Transverse colon (tissue), 4 donors: Measurements from ENCODE around the gene VAPA. TPM values are rescaled to one million over a fixed set of nuclear protein-coding genes. Genes with fewer than 3 reads are reported as not detected.

Experiments
- DNase-seq: peaks from one replicate; pipeline ENCODE4 v3.0.0-alpha.2; 2019
- H3K27ac ChIP-seq, 4 donors: fragments of 200-600 bp; sonication (generic); 2 replicates each; pipeline ENCODE4 v1.5.1; 2016 to 2018; ENCODE audit warnings: inconsistent platforms in 4 of 4
- H3K27me3 ChIP-seq: fragments of 200-600 bp; sonication (generic); 2 replicates; pipeline ENCODE4 v1.5.1; 2017; ENCODE audit warnings: inconsistent platforms
- H3K36me3 ChIP-seq, 4 donors: fragments of 200-600 bp; sonication (generic); 2 replicates each; pipeline ENCODE4 v1.5.1; 2017 to 2019; ENCODE audit warnings: inconsistent platforms in 4 of 4
- H3K4me1 ChIP-seq, 4 donors: fragments of 200-600 bp; sonication (generic); 2 replicates each; pipeline ENCODE4 v1.5.1; 2017 to 2020; ENCODE audit warnings: inconsistent platforms in 4 of 4
- H3K4me3 ChIP-seq, 4 donors: fragments of 200-600 bp; sonication (generic); 1 replicate in 1 of 4; 2 replicates in 3 of 4; pipeline versions ENCODE4 v1.5.1 to v1.6.1; 2017 to 2019; ENCODE audit warnings: inconsistent platforms in 4 of 4
- H3K9me3 ChIP-seq, 2 donors: fragments of 200-600 bp; sonication (generic); 2 replicates each; pipeline ENCODE4 v1.5.1; 2017 to 2019; ENCODE audit warnings: inconsistent platforms in 2 of 2
- EP300 ChIP-seq: sonication (generic); formaldehyde crosslinking; IDR thresholded peaks from one replicate; pipeline ENCODE4 v1.6.1; 2017; ENCODE audit warnings: antibody characterized with exemption, low read depth
- POLR2A ChIP-seq: fragments of 450-650 bp; IDR thresholded peaks from one replicate; pipeline ENCODE4 v1.6.1; 2016; ENCODE audit warnings: antibody characterized with exemption, mild to moderate bottlenecking, moderate library complexity
- POLR2AphosphoS5 ChIP-seq, 3 donors: sonication (generic); formaldehyde crosslinking; IDR thresholded peaks; one replicate each; pipeline ENCODE4 v1.6.1; 2016; ENCODE audit warnings: antibody characterized with exemption in 3 of 3
- WGBS, 2 donors: methylation state at CpG; one replicate each; pipeline ENCODE4 v1.1.5; 2018; ENCODE audit warnings: low coverage in 1 of 2; 5-methylcytosine and 5-hydroxymethylcytosine counted together
- in situ Hi-C, 4 donors: fragments of 200-750 bp; cut with MboI; loops; one replicate each; pipeline versions ENCODE4 v1.15.0 to v1.15.1; 2017; ENCODE audit warnings: low sequenced_read_pairs in 3 of 4, low pct_ligation_motif_present in 1 of 4, low pct_unique_long_range_greater_than_20kb in 1 of 4
- intact Hi-C: fragments of 100-400 bp; cut with DNase I; formaldehyde crosslinking; loops from one replicate; pipeline ENCODE4 v1.15.1; 2023; ENCODE audit warnings: low total_unique reads
- total RNA-seq, 4 donors: library from RNA; depleted of rRNA; stranded (reverse); fragments of >200 nt; gene quantifications; one replicate each; pipeline ENCODE4 v1.1.0, GENCODE V29; 2016
- TF ChIP-seq, protein P1 (sequence below), 5 experiments: fragments of 200-600 bp in 3 of 5; fragments of 450-650 bp in 2 of 5; sonication (generic) in 3 of 5; IDR thresholded peaks; 1 replicate in 2 of 5; 2 replicates in 3 of 5; pipeline ENCODE4 v1.5.1; 2016 to 2017; ENCODE audit warnings: antibody characterized with exemption in 5 of 5, inconsistent platforms in 3 of 5, mild to moderate bottlenecking in 2 of 5, moderate library complexity in 1 of 5

Gene VAPA
- total RNA-seq, 4 donors from 2014 or later = 110 to 322 (median 213) TPM

DNA sequence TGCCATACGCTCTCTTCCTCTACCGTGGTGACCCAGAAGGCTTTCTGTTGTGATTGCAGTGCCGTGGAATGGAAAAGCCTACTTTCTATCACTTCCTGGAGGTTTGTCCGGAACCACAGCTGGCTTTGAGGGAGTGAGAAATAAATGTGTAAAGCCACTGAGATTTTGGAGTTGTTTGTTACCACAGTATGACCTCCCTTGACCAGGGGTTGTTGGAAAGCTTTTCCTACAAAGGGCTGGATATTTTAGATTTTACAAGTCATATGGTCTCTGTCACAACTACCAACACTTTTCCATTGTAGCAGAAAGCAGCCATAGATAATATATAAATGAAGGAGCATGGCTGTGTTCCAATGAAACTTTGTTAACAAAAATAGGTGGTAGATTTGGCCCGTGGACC is 70.3 kb downstream of the VAPA start:
- no peak for TF ChIP-seq POLR2AphosphoS5 (IDR thresholded peaks at IDR 0.05)
- TF ChIP-seq, protein P1, sequence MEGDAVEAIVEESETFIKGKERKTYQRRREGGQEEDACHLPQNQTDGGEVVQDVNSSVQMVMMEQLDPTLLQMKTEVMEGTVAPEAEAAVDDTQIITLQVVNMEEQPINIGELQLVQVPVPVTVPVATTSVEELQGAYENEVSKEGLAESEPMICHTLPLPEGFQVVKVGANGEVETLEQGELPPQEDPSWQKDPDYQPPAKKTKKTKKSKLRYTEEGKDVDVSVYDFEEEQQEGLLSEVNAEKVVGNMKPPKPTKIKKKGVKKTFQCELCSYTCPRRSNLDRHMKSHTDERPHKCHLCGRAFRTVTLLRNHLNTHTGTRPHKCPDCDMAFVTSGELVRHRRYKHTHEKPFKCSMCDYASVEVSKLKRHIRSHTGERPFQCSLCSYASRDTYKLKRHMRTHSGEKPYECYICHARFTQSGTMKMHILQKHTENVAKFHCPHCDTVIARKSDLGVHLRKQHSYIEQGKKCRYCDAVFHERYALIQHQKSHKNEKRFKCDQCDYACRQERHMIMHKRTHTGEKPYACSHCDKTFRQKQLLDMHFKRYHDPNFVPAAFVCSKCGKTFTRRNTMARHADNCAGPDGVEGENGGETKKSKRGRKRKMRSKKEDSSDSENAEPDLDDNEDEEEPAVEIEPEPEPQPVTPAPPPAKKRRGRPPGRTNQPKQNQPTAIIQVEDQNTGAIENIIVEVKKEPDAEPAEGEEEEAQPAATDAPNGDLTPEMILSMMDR (IDR thresholded peaks at IDR 0.05) = no peak
- no peak for TF ChIP-seq POLR2A
- no peak for TF ChIP-seq EP300
- no peak overlapping the region for H3K4me3 ChIP-seq
- in situ Hi-C loops (no loop called here), intact Hi-C loops (no loop called here)
- no peaks in the 10 kb centered on the region for H3K4me1 ChIP-seq
- 65 to 75% methylated on average over 5 of the region's 5 CpGs for WGBS, 2 donors
- H3K9me3 ChIP-seq = no peaks in the 10 kb centered on the region
- no peak for DNase-seq
- H3K36me3 ChIP-seq = no peaks in the 10 kb centered on the region
- H3K27me3 ChIP-seq = no peaks in the 10 kb centered on the region
- no peak overlapping the region for H3K27ac ChIP-seq

DNA sequence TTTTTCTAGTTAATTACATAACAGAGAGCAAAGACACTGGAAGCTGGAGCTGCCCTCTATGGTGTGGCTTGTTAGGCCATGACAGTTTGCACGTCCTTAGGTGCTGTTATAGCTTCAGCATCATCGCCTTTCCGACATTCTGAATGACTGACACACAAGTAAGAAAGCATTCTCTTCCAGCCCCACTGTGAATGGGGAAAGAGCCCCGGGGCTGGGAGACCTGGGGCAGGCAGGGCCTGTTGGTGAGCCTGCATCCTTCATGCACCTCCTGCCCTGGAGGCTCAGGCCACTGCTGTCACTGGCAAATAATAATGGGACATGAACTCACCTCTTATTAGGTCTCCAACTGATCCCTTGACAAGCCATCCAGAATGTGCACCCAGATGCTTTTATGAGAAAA is 71.8 kb downstream of the VAPA start:
- 91% methylated on average over 4 of the region's 4 CpGs; no CpG with 5 or more reads in 1 of the 2 donors for WGBS, 2 donors
- TF ChIP-seq POLR2AphosphoS5 (IDR thresholded peaks at IDR 0.05) (no peak), EP300 (no peak), POLR2A (no peak)
- TF ChIP-seq, protein P1 (IDR thresholded peaks at IDR 0.05) = no peak
- Histone ChIP-seq H3K4me1 (no peaks in the 10 kb centered on the region), H3K27me3 (no peaks in the 10 kb centered on the region), H3K36me3 (no peaks in the 10 kb centered on the region), H3K4me3 (no peak overlapping the region), H3K27ac (no peak overlapping the region), H3K9me3 (no peaks in the 10 kb centered on the region)
- DNase-seq = no peak
- in situ Hi-C loops (no loop called here), intact Hi-C loops (no loop called here)

DNA sequence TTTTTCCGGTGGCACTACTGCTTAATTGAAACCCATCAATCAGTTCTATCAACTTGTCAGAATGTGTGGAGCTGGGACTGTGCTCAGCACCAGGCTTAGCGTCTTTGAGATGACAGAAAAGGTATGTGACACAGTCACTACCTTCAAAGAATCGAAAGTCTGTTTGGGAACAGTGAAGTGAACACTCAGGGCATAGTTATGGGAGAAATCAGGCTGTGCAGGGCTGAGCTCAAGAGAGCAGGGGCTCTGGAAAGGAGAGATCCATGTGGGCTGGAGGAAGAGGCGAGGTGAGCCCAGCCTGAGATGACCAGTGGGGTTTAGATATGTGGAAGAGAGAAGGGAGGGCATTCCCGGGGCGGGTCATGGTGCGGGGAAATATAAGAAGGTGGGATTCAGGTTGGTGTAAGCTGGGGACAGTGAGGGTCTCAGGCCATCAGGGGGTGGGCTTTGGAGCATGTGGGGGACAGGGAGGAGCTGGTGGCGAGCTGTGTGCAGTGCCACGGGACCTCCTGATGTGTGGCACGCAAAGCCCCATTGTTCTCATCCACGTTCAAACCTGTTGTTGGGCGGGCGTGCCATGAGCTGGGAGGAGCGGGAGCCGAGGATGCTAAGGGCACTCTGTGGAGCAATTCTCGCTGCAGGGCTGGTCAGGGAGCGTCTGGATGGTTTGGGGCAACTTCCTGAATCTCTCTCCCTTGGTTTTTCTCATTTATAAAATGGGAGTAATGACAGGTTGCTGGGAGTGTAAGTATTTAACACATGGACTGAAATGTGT is 72.5 kb downstream of the VAPA start:
- no peaks in the 10 kb centered on the region for H3K9me3 ChIP-seq
- intact Hi-C loops = no loop called here
- no peak overlapping the region for H3K4me3 ChIP-seq
- no peak overlapping the region for H3K27ac ChIP-seq
- TF ChIP-seq, protein P1 (IDR thresholded peaks at IDR 0.05) = no peak
- no peak for TF ChIP-seq POLR2AphosphoS5 (IDR thresholded peaks at IDR 0.05)
- TF ChIP-seq POLR2A = no peak
- no peak for TF ChIP-seq EP300
- no peaks in the 10 kb centered on the region for H3K27me3 ChIP-seq
- in situ Hi-C loops = no loop called here
- 86 to 90% methylated on average over 10 to 17 of the region's 17 CpGs for WGBS, 2 donors
- H3K4me1 ChIP-seq = no peaks in the 10 kb centered on the region
- no peak for DNase-seq
- no peaks in the 10 kb centered on the region for H3K36me3 ChIP-seq

DNA sequence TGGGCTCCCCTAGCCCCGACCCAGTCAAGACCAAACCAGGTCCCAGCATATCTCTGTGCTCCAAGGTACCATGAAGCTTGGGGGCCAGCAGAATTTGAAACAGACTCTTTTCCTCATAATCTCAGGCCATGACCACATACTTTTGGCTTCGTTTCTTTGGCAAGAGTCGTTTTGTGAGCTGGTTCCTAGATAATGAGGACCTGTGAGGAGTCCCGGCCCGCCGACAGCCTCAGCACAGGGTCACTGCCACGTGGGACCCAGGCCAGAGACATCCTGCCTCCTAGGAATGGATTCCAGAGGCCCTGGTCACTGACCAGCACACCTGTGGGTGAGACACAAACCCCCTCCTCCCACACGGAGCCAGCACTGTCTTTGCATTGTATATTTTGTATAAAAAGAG is 73.5 kb downstream of the VAPA start:
- no peaks in the 10 kb centered on the region for H3K9me3 ChIP-seq
- WGBS, 2 donors = 40 to 72% methylated on average over 1 to 8 of the region's 8 CpGs
- H3K4me3 ChIP-seq = no peak overlapping the region
- H3K27me3 ChIP-seq = no peaks in the 10 kb centered on the region
- no peak overlapping the region for H3K27ac ChIP-seq
- in situ Hi-C loops (no loop called here), intact Hi-C loops (no loop called here)
- no peaks in the 10 kb centered on the region for H3K4me1 ChIP-seq
- no peak for TF ChIP-seq POLR2A
- no peak for TF ChIP-seq POLR2AphosphoS5 (IDR thresholded peaks at IDR 0.05)
- TF ChIP-seq, protein P1 (IDR thresholded peaks at IDR 0.05) = no peak
- TF ChIP-seq EP300 = no peak
- no peak for DNase-seq
- no peaks in the 10 kb centered on the region for H3K36me3 ChIP-seq
